Activated naive CD4-positive, alpha-beta T cell treated with anti-CD3 and anti-CD28 coated beads, Interleukin-2, amount 50 U/mL, for 72 hours (primary cell): Measurements from ENCODE around the gene RNF220. TPM values are rescaled to one million over a fixed set of nuclear protein-coding genes. Genes with fewer than 3 reads are reported as not detected.

Experiments used
- ATAC-seq, 2 donors: fragments of 150-1000 bp; cut with Tn5 transposase; 2 replicates each; pipeline ENCODE4 v1.10.0; 2021; ENCODE audit warnings: mild to moderate bottlenecking in 2 of 2, moderate library complexity in 2 of 2
- DNase-seq, 2 donors: peaks; one replicate each; pipeline ENCODE4 v3.0.0; 2021 to 2022; ENCODE audit warnings: low spot score in 2 of 2
- H3K27ac Mint-ChIP-seq, 2 donors: one replicate each; pipeline ENCODE4 v1.8.0; 2022; ENCODE audit warnings: mild to moderate bottlenecking in 2 of 2, mixed read lengths in 2 of 2
- H3K36me3 Mint-ChIP-seq, 2 donors: one replicate each; pipeline ENCODE4 v1.8.0; 2022; ENCODE audit warnings: mixed read lengths in 2 of 2
- H3K9me3 Mint-ChIP-seq, 2 donors: one replicate each; pipeline ENCODE4 v1.8.0; 2022; ENCODE audit warnings: mixed read lengths in 2 of 2
- total RNA-seq, 2 donors: library from RNA; stranded (reverse); gene quantifications; one replicate each; pipeline ENCODE4 v1.2.3, GENCODE V29; 2022

The RNF220 gene
- total RNA-seq, 2 donors from 2014 or later: 76.1 to 77.1 TPM

DNA sequence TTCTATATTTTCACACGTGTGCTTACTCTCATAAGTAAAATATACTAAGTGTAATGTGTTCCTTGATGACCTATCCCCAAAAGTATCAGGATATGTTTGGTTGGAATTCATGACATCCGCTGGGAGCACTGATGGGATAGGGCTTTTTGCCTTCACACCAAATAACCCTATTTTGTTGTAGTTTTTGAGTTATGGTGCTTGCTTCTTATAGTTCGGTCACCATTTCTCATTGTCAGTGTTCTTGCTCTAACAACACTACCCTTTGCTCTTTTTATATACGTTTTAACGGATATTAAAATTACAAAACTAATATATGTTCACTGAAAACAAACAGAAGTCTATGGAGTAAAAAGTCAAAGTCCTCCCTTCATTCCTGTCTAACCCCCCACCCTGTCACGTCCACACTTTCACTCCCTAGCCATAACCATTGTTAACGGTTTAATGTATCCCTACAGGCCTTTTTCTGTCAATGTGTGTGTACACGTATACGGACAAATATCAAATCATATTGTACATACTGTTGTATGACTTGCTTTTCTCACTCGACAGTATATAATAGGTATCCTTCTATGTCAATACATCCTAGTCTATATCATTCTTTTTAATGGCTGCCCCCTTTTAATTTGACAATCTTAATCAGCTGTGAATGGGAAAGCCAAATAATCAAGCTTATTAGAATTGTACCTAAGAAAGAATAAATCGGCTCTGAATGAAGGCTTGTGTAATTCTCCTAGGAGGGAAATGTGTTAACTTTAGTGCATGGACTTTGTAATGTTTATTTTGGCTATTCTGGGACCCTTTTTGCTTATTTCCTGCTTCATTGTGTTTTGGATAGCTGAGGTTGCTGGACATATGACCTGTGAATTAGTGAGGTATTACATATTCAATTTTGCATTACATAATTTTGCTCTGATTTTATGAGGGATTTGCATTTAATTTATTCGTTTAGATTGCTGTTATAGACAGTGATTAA is 3.5 kb upstream of the RNF220 start:
- ATAC-seq (no peak), DNase-seq (no peak)
- Mint-ChIP-seq H3K9me3 (peaks cover 0 to 1% of the 10 kb centered on the region in 2 donors), H3K36me3 (peaks cover 0 to 3% of the 10 kb centered on the region in 2 donors), H3K27ac (no peak overlapping the region)

- Mint-ChIP-seq H3K27ac (no peak overlapping the region), H3K9me3 (no peaks in the 10 kb centered on the region), H3K36me3 (no peaks in the 10 kb centered on the region)
- ATAC-seq (peak; percentile 56 to 62), DNase-seq (peak in 1 of 2 donors; percentile 31)
Observed at GRCh38 chr1:44405798-44406736, 1.0 kb downstream of the RNF220 start.

DNA sequence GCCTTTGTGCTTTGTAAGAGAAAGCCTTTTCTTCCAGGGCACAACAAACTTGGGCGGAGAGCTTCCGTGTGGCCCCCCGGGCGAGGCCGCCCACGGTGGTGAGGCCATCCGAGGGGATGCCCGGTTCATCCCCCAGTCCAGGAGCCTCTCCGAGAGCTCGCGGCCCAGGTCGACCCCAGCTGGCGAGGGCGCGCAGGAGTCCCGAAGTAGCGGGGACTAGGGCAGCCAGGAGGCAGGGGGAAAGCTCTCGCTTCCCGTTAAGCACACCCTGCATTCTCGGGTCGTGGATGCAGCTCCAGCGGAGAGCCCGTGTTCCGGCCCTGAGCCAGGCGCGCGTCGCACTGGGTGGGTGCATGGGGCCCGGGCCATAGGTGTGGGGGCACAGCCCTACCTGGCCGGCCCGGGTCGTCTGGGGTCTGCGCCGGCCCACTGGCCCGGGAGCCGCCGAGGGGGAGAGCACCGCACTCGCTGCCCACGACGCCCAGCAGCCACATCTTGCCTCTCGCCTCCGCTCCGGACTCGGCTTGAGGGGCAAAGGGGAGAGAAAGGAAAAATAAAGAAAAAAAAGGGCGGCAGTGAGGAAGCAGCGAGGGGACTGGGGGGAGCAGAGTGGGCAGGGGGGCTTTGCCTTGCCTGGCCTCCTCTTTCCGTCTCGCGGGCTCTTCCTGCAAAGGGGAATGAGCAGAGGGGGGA is 1.8 kb downstream of the RNF220 start:
- Mint-ChIP-seq H3K36me3 (no peaks in the 10 kb centered on the region), H3K27ac (no peak overlapping the region), H3K9me3 (no peaks in the 10 kb centered on the region)
- ATAC-seq (peak; percentile 25 to 36), DNase-seq (peak in 1 of 2 donors; percentile 27)

GRCh38 chr1:44407430-44408211 is 2.6 kb downstream of the RNF220 start:
- H3K36me3 Mint-ChIP-seq: no peaks in the 10 kb centered on the region
- H3K9me3 Mint-ChIP-seq: no peaks in the 10 kb centered on the region
- ATAC-seq (no peak), DNase-seq (peak in 1 of 2 donors; percentile 13)
- no peak overlapping the region for H3K27ac Mint-ChIP-seq

- ATAC-seq (no peak), DNase-seq (peak in 1 of 2 donors; percentile 10)
- Mint-ChIP-seq H3K9me3 (no peaks in the 10 kb centered on the region), H3K27ac (peak overlapping the region in 1 of 2 donors; percentile 65), H3K36me3 (no peaks in the 10 kb centered on the region)
Observed at GRCh38 chr1:44408212-44408582, 3.1 kb downstream of the RNF220 start.

DNA sequence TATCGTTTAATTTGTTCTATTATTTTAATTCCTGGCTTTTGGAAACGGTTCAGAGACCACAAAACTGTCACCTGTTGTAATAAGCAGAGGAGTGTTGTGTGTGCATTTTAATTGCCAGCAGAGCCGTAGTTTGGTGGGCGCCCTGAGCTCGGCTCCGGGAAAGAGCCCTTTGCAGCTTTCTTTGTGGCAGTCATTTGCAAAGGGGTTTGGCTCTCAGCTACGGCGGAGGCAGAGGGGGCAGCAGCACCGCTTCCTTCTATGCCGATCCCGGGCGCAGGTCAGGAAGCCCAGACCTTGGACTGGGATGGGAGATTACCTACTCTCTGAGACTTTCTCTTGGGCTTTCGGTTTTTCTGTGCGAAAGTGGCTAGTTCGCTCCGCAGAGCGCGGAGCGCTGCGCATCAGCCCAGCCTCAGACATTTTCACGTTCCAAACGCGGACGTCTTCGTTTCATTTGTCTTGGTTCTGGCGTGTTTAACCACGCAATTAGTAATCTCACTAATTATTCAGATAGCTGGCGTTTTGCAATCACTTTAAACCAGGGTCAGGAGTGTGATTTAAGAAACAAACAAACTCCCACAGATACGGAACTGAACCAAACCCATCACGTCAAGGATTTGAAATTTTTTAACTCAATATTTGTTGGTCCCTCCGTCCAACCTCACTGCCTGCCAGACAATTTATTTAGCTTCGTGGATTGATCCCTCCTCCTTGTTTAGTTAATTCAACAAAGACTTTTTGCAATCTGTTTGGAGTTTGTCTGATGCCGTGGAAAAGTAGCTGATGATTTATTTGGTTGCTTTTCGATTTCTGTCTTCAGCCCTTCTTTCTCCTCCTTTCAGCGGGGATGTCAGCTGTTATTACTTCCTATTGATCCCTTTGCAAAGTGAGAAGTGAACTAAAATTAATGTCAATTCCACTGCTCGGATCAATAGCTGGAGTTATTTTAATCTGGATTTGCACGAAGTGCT is 3.9 kb downstream of the RNF220 start:
- Mint-ChIP-seq H3K27ac (peak overlapping the region in 1 of 2 donors; percentile 65), H3K9me3 (no peaks in the 10 kb centered on the region), H3K36me3 (no peaks in the 10 kb centered on the region)
- DNase-seq (peak in 1 of 2 donors; percentile 26), ATAC-seq (no peak)

DNA sequence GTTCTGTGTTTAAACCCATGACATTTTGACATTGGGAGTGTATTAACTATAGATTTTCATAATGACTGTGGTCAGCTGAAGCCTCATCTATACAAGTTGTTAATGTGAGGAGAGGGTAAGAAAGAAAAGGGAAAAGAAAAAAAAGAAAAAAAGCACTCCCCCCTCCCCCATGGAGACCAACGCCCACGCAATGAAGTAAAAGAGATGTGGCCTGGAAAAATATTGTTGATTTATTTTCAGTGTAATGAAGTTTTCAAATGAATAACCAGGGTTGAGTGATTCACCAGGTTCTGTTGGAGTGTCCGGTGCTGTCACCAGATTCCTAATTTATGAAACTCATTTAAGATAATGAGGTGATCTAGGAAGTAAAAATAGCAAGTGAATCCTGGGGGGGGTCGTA is 4.7 kb downstream of the RNF220 start:
- ATAC-seq (no peak), DNase-seq (no peak)
- Mint-ChIP-seq H3K36me3 (no peaks in the 10 kb centered on the region), H3K27ac (no peak overlapping the region), H3K9me3 (no peaks in the 10 kb centered on the region)

GRCh38 chr1:44411861-44412260 is 6.8 kb downstream of the RNF220 start:
- Mint-ChIP-seq H3K9me3 (no peaks in the 10 kb centered on the region), H3K27ac (no peak overlapping the region), H3K36me3 (no peaks in the 10 kb centered on the region)
- DNase-seq (no peak), ATAC-seq (no peak)

DNA sequence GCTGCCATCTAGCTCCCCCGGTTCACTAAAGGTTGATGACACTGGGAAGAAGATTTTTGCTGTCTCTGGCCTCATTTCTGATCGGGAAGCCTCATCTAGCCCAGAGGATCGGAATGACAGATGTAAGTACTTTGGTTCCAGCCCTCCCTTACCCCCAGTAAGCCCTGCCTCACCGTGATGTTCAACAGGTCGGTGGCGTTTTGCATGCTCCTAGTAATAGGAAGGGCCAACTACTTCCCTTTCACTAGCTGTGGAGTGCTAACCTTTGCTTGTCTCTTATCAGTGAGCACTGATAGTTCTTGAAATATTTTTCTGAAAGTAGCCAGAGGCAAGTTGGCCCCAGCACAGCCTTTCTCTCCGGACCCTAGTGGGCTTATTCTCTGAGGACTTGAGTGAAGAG is 7.5 kb downstream of the RNF220 start:
- no peak overlapping the region for H3K27ac Mint-ChIP-seq
- H3K9me3 Mint-ChIP-seq: no peaks in the 10 kb centered on the region
- DNase-seq (no peak), ATAC-seq (no peak)
- no peaks in the 10 kb centered on the region for H3K36me3 Mint-ChIP-seq

DNA sequence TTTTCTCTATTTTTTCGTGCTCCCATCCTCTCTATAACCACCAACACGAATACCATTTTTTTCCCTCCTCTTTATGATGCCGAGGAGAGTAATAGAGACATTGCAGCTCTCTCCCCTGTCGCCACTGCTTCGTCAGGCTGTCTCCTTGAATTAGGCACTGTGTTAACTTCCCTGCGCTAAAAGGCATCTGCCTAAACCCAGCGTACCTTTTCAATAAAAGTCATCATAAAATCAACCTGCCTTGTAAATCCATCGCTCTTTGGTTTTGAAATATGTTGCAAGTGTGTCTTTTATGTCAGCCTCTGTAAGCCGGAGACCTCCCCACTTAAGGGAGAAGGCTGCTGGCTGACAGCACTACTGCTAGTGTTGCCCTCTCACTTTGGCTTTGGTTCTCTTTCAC is 8.7 kb downstream of the RNF220 start:
- Mint-ChIP-seq H3K9me3 (no peaks in the 10 kb centered on the region), H3K36me3 (no peaks in the 10 kb centered on the region), H3K27ac (no peak overlapping the region)
- DNase-seq (no peak), ATAC-seq (no peak)

DNA sequence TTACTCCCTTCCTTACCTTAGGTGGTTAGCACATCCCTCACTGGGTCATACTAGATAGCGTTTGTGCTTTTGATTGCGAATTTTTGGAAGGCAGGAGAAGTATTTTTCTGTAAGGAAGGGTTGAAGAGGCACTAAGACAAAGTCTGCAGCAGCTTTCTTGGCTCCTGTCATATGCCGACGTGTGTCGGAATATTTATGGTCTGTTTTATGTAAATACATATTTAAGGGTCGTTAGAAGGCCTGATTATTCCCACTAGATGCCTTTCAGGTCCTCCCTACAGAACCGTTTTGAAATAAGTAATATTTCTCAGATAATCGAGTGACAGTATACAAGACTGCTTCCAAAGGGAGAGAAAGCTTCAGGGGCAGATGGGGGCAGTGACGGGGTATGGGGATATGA is 10.0 kb downstream of the RNF220 start:
- DNase-seq (no peak), ATAC-seq (no peak)
- Mint-ChIP-seq H3K36me3 (no peaks in the 10 kb centered on the region), H3K9me3 (no peaks in the 10 kb centered on the region), H3K27ac (no peak overlapping the region)

DNA sequence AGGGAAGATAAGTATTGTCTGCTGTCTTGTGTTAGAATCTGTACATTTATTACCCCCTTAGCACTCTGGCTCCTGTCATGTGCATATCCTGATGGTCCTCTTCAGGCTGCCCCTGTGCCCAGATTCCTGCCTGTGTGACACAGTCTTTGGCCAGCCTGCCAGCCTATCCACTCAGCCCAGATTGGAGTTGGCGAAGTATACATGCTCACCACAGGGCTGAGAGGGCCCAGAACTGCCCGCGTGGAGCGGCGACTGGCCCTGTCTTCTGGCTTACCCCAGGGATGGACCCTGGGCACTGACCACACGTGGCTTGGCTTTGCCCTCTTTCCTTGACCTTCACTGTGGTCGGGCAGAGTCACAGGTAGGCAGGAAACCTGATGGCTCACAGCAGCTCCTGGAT is 11.4 kb downstream of the RNF220 start:
- Mint-ChIP-seq H3K9me3 (no peaks in the 10 kb centered on the region), H3K27ac (no peak overlapping the region), H3K36me3 (no peaks in the 10 kb centered on the region)
- DNase-seq: no peak
- no peak for ATAC-seq

- DNase-seq (no peak), ATAC-seq (peak in 1 of 2 donors; percentile 59)
- Mint-ChIP-seq H3K9me3 (no peaks in the 10 kb centered on the region), H3K36me3 (no peaks in the 10 kb centered on the region), H3K27ac (no peak overlapping the region)
Observed at GRCh38 chr1:44417351-44418021, 12.4 kb downstream of the RNF220 start.

DNA sequence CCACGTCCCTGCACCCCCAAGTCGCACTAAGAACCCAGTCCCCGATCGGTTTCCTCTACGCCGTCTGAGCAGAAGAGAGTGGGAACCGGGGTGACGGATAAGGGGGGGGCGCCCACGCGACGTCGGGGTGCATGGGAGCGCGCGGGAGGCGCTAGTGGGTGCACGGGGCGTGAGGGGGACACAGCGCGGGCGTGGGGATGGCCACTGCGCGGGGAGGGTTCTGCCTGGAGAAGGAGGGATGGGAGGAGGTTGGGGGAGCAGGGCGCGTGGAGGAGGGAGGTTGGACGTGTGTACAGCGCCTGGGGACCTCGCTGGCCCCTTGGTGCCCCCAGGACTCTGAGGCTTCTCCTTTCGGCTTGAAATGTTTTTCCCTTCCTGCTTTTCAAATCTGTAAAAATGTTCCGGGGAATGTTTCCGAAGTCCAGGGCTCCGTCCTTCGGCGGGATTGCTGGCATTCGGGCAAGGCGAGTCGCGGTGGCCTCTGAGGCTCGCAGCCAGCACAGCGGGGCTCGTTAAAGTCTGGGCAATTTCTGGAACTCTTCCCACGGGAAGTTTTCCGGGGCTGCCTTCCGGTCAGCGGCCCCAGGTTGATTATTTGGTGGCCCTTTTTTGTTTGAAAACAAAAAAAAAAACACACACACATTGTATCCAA is 13.1 kb downstream of the RNF220 start:
- peak in 1 of 2 donors; percentile 6 for DNase-seq
- no peaks in the 10 kb centered on the region for H3K36me3 Mint-ChIP-seq
- no peak overlapping the region for H3K27ac Mint-ChIP-seq
- peak in 1 of 2 donors; percentile 16 for ATAC-seq
- no peaks in the 10 kb centered on the region for H3K9me3 Mint-ChIP-seq
